Measurements from ENCODE around the gene MFN1.

Gene MFN1

GRCh38 chr3:179432451-179432850, 84.9 kb downstream of the MFN1 start:
- H3K27me3 ChIP-seq (ENCODE audit: insufficient read depth, poor library complexity, severe bottlenecking): no peaks in the 10 kb centered on the region
- no peak overlapping the region for H3K4me3 ChIP-seq (replicated peaks; ENCODE audit: insufficient read depth, low read length)
- no peak for DNase-seq (ENCODE audit: low read depth in 1 of 2, low spot score in 1 of 2)
- H3K27ac ChIP-seq (replicated peaks): no peak overlapping the region
- no peak for TF ChIP-seq GABPA (IDR thresholded peaks at IDR 0.05; ENCODE audit: low read depth)
- TF ChIP-seq, protein P1, sequence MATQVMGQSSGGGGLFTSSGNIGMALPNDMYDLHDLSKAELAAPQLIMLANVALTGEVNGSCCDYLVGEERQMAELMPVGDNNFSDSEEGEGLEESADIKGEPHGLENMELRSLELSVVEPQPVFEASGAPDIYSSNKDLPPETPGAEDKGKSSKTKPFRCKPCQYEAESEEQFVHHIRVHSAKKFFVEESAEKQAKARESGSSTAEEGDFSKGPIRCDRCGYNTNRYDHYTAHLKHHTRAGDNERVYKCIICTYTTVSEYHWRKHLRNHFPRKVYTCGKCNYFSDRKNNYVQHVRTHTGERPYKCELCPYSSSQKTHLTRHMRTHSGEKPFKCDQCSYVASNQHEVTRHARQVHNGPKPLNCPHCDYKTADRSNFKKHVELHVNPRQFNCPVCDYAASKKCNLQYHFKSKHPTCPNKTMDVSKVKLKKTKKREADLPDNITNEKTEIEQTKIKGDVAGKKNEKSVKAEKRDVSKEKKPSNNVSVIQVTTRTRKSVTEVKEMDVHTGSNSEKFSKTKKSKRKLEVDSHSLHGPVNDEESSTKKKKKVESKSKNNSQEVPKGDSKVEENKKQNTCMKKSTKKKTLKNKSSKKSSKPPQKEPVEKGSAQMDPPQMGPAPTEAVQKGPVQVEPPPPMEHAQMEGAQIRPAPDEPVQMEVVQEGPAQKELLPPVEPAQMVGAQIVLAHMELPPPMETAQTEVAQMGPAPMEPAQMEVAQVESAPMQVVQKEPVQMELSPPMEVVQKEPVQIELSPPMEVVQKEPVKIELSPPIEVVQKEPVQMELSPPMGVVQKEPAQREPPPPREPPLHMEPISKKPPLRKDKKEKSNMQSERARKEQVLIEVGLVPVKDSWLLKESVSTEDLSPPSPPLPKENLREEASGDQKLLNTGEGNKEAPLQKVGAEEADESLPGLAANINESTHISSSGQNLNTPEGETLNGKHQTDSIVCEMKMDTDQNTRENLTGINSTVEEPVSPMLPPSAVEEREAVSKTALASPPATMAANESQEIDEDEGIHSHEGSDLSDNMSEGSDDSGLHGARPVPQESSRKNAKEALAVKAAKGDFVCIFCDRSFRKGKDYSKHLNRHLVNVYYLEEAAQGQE (IDR thresholded peaks at IDR 0.05; ENCODE audit: insufficient replicate concordance, low read depth): no peak
- no peak for TF ChIP-seq POLR2AphosphoS5 (IDR thresholded peaks at IDR 0.05; ENCODE audit: low read depth)
- TF ChIP-seq SPI1 (IDR thresholded peaks at IDR 0.05; ENCODE audit: borderline replicate concordance, low read depth): no peak
- TF ChIP-seq, protein P2, sequence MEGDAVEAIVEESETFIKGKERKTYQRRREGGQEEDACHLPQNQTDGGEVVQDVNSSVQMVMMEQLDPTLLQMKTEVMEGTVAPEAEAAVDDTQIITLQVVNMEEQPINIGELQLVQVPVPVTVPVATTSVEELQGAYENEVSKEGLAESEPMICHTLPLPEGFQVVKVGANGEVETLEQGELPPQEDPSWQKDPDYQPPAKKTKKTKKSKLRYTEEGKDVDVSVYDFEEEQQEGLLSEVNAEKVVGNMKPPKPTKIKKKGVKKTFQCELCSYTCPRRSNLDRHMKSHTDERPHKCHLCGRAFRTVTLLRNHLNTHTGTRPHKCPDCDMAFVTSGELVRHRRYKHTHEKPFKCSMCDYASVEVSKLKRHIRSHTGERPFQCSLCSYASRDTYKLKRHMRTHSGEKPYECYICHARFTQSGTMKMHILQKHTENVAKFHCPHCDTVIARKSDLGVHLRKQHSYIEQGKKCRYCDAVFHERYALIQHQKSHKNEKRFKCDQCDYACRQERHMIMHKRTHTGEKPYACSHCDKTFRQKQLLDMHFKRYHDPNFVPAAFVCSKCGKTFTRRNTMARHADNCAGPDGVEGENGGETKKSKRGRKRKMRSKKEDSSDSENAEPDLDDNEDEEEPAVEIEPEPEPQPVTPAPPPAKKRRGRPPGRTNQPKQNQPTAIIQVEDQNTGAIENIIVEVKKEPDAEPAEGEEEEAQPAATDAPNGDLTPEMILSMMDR (IDR thresholded peaks at IDR 0.05; ENCODE audit: insufficient read depth, low read length): no peak

DNA sequence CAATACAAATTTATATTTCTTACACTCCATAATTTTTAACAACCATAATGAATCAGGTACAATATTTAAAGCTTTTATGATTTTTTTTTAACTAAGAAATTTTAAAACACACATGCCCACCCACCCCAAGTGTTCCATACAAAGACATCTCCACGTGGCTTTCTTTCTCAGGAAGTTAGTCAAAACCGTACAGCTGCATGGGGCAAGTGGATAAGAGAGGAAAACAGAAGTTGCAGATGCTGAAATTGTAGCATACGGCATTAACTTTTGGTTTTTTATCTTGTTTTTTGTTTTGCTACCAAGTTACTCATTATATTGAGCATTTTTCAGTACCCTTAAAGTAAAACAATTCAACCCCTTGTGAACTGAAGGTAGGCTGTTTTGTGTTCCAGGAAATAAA, 89.0 kb downstream of the MFN1 start:
- H3K27me3 ChIP-seq (ENCODE audit: insufficient read depth, poor library complexity, severe bottlenecking): no peaks in the 10 kb centered on the region
- peak in 1 of 2 experiments; percentile 58 for DNase-seq (ENCODE audit: low read depth in 1 of 2, low spot score in 1 of 2)
- no peak overlapping the region for H3K4me3 ChIP-seq (replicated peaks; ENCODE audit: insufficient read depth, low read length)
- peak overlapping the region; percentile 72 for H3K27ac ChIP-seq (replicated peaks)
- no peak for TF ChIP-seq SPI1 (IDR thresholded peaks at IDR 0.05; ENCODE audit: borderline replicate concordance, low read depth)
- TF ChIP-seq POLR2AphosphoS5 (IDR thresholded peaks at IDR 0.05; ENCODE audit: low read depth): no peak
- TF ChIP-seq GABPA (IDR thresholded peaks at IDR 0.05; ENCODE audit: low read depth): no peak
- TF ChIP-seq, protein P1 (IDR thresholded peaks at IDR 0.05; ENCODE audit: insufficient replicate concordance, low read depth): no peak
- TF ChIP-seq, protein P2 (IDR thresholded peaks at IDR 0.05; ENCODE audit: insufficient read depth, low read length): no peak

DNA sequence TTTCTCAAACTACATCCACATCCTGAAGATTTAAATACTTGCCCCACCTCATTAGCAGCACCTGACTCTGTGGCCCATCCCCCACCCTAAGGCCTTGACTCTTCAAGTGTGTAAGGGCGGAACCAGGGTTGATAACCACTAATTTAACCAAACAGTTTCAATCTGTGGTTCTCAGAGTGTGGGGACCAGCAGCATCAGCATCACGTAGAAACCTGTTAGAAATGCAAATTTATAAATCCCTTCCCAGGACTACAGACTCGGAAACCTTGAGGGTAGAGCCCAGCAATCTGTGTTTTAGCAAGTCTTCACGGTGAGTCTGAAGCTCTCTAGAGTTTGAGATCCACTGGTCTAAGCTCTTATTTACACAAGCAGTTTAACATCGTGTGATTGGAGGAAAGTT, 91.3 kb downstream of the MFN1 start:
- DNase-seq (ENCODE audit: low read depth in 1 of 2, low spot score in 1 of 2): no peak
- Histone ChIP-seq H3K4me3 (replicated peaks; ENCODE audit: insufficient read depth, low read length) (no peak overlapping the region), H3K27ac (replicated peaks) (peak overlapping the region; percentile 22), H3K27me3 (ENCODE audit: insufficient read depth, poor library complexity, severe bottlenecking) (no peaks in the 10 kb centered on the region)
- no peak for TF ChIP-seq POLR2AphosphoS5 (IDR thresholded peaks at IDR 0.05; ENCODE audit: low read depth)
- no peak for TF ChIP-seq GABPA (IDR thresholded peaks at IDR 0.05; ENCODE audit: low read depth)
- no peak for TF ChIP-seq SPI1 (IDR thresholded peaks at IDR 0.05; ENCODE audit: borderline replicate concordance, low read depth)
- TF ChIP-seq, protein P1 (IDR thresholded peaks at IDR 0.05; ENCODE audit: insufficient replicate concordance, low read depth): no peak
